Loucy (cell line): ENCODE results near the gene PCSK5.

Experiments
- CTCF ChIP-seq: fragments of 200-600 bp; sonication (generic); conservative IDR thresholded peaks from 2 replicates; pipeline ENCODE4 v1.5.1; 2014; ENCODE audit warnings: mild to moderate bottlenecking, antibody characterized with exemption, low read length
- EZH2phosphoT487 ChIP-seq: fragments of 200-600 bp; IDR thresholded peaks from 2 replicates; pipeline ENCODE4 v1.6.1; 2018; ENCODE audit warnings: antibody characterized with exemption, mild to moderate bottlenecking, moderate library complexity, borderline replicate concordance

GRCh38 chr9:75947233-75947632 is 56.8 kb downstream of the PCSK5 start:
- TF ChIP-seq CTCF (no peak), EZH2phosphoT487 (no peak)
